Neuronal stem cell (in vitro differentiated cells): ENCODE data around the gene NAB2.

Experiments
- DNase-seq: peaks from one replicate; pipeline ENCODE4 v3.0.0-alpha.2; 2013; ENCODE audit warnings: low spot score
- H2AFZ ChIP-seq: one replicate; pipeline ENCODE4 v1.6.1; 2013; ENCODE audit warnings: mild to moderate bottlenecking, low read length, inconsistent platforms
- H2AK5ac ChIP-seq: 2 replicates; pipeline ENCODE4 v1.6.1; 2013; ENCODE audit warnings: low read depth, mild to moderate bottlenecking, inconsistent platforms, low read length, moderate library complexity, mixed read lengths
- H2BK120ac ChIP-seq: 2 replicates; pipeline ENCODE4 v1.6.1; 2013; ENCODE audit warnings: low read depth, mild to moderate bottlenecking, inconsistent platforms, low read length, moderate library complexity, mixed read lengths
- H2BK12ac ChIP-seq: one replicate; pipeline ENCODE4 v1.6.1; 2013; ENCODE audit warnings: low read length, inconsistent platforms
- H2BK15ac ChIP-seq: 2 replicates; pipeline ENCODE4 v1.6.1; 2013; ENCODE audit warnings: mild to moderate bottlenecking, low read length, inconsistent platforms, mixed read lengths
- H2BK5ac ChIP-seq: one replicate; pipeline ENCODE4 v1.6.1; 2013; ENCODE audit warnings: inconsistent platforms, mild to moderate bottlenecking, low read length, moderate library complexity
- H3K14ac ChIP-seq: one replicate; pipeline ENCODE4 v1.6.1; 2013; ENCODE audit warnings: low read length, inconsistent platforms
- H3K18ac ChIP-seq: 2 replicates; pipeline ENCODE4 v1.6.1; 2013; ENCODE audit warnings: low read length, inconsistent platforms
- H3K23ac ChIP-seq: 2 replicates; pipeline ENCODE4 v1.6.1; 2013; ENCODE audit warnings: low read depth, mild to moderate bottlenecking, mixed read lengths, low read length, inconsistent platforms; ENCODE audit not compliant: poor library complexity
- H3K27ac ChIP-seq: replicated peaks from 3 replicates; pipeline ENCODE4 v1.5.1; 2013; ENCODE audit warnings: low read length, inconsistent platforms
- H3K27me3 ChIP-seq, 3 experiments: 2 replicates each; pipeline ENCODE4 v1.6.1; 2013; ENCODE audit warnings: low read length in 3 of 3, mild to moderate bottlenecking in 2 of 3, inconsistent platforms in 1 of 3, low read depth in 1 of 3, mixed read lengths in 1 of 3, moderate library complexity in 1 of 3; ENCODE audit not compliant: control insufficient read depth in 3 of 3, insufficient read depth in 3 of 3
- H3K36me3 ChIP-seq, 2 donors: replicated peaks in 1 of 2; 2 replicates each; pipeline ENCODE4 v1.6.1; 2013; ENCODE audit warnings: low read length in 2 of 2; ENCODE audit not compliant: control insufficient read depth in 2 of 2, insufficient read depth in 2 of 2
- H3K4ac ChIP-seq: 2 replicates; pipeline ENCODE4 v1.6.1; 2013; ENCODE audit warnings: inconsistent platforms, mild to moderate bottlenecking, low read length, moderate library complexity
- H3K4me1 ChIP-seq, 2 donors: 1 replicate in 1 of 2; 2 replicates in 1 of 2; pipeline ENCODE4 v1.6.1; 2013; ENCODE audit warnings: low read length in 2 of 2, low read depth in 1 of 2; ENCODE audit not compliant: control insufficient read depth in 2 of 2, insufficient read depth in 1 of 2
- H3K4me2 ChIP-seq: one replicate; pipeline ENCODE4 v1.6.1; 2013; ENCODE audit warnings: mild to moderate bottlenecking, low read length, inconsistent platforms; ENCODE audit not compliant: insufficient read depth, poor library complexity, severe bottlenecking
- H3K4me3 ChIP-seq, 2 donors: 2 replicates each; pipeline ENCODE4 v1.5.1; 2013; ENCODE audit warnings: low read length in 2 of 2, mild to moderate bottlenecking in 2 of 2, inconsistent platforms in 1 of 2, moderate library complexity in 1 of 2
- H3K79me1 ChIP-seq: one replicate; pipeline ENCODE4 v1.6.1; 2013; ENCODE audit warnings: low read depth, mild to moderate bottlenecking, inconsistent platforms, low read length, moderate library complexity
- H3K9ac ChIP-seq: one replicate; pipeline ENCODE4 v1.6.1; 2013; ENCODE audit warnings: mild to moderate bottlenecking, low read depth, low read length, inconsistent platforms; ENCODE audit not compliant: poor library complexity
- H3K9me3 ChIP-seq, 2 donors: replicated peaks in 1 of 2; 2 replicates each; pipeline versions ENCODE3 to v1.6.1; 2013; ENCODE audit warnings: low read length in 2 of 2, mild to moderate bottlenecking in 2 of 2, inconsistent platforms in 1 of 2, low read depth in 1 of 2, mixed read lengths in 1 of 2, moderate library complexity in 1 of 2; ENCODE audit not compliant: control insufficient read depth in 2 of 2, insufficient read depth in 1 of 2
- H4K8ac ChIP-seq: one replicate; pipeline ENCODE4 v1.6.1; 2013; ENCODE audit warnings: low read depth, mild to moderate bottlenecking, inconsistent platforms, low read length, moderate library complexity
- H4K91ac ChIP-seq: one replicate; pipeline ENCODE4 v1.6.1; 2013; ENCODE audit warnings: low read length, low read depth, mild to moderate bottlenecking, inconsistent platforms; ENCODE audit not compliant: poor library complexity
- WGBS, 2 donors: extraction: QIAGEN DNeasy Blood & Tissue Kit; methylation state at CpG; one replicate each; pipeline ENCODE4 v1.1.7; 2013; ENCODE audit warnings: missing lambda C conversion rate in 2 of 2, mixed read lengths in 1 of 2; ENCODE audit not compliant: insufficient read length in 2 of 2, insufficient replicate concordance in 1 of 2; ENCODE audit errors: extremely low coverage in 2 of 2; 5-methylcytosine and 5-hydroxymethylcytosine counted together

The NAB2 gene

GRCh38 chr12:57143454-57143853 lies 54.5 kb downstream of the NAB2 start:
- no peak overlapping the region for H2AFZ ChIP-seq
- H4K91ac ChIP-seq: no peak overlapping the region
- no CpG with 5 or more reads among the region's 4 CpGs for WGBS, 2 donors
- no peak overlapping the region for H3K23ac ChIP-seq
- no peak overlapping the region for H3K4me2 ChIP-seq
- no peaks in the 10 kb centered on the region for H3K27me3 ChIP-seq
- no peak for DNase-seq
- no peak overlapping the region for H2AK5ac ChIP-seq
- no peak overlapping the region for H2BK120ac ChIP-seq
- peaks cover 4 to 16% of the 10 kb centered on the region in 2 donors for H3K4me1 ChIP-seq
- no peak overlapping the region for H4K8ac ChIP-seq
- no peak overlapping the region for H3K14ac ChIP-seq
- no peak overlapping the region for H3K9ac ChIP-seq
- H3K4me3 ChIP-seq: no peak overlapping the region
- no peaks in the 10 kb centered on the region for H3K9me3 ChIP-seq
- H3K18ac ChIP-seq: peak overlapping the region; percentile 35
- H2BK15ac ChIP-seq: no peak overlapping the region
- no peak overlapping the region for H3K27ac ChIP-seq
- no peak overlapping the region for H2BK5ac ChIP-seq
- H2BK12ac ChIP-seq: no peak overlapping the region
- H3K4ac ChIP-seq: no peak overlapping the region
- H3K36me3 ChIP-seq: peaks cover 49 to 98% of the 10 kb centered on the region in 2 donors
- peaks cover 6% of the 10 kb centered on the region for H3K79me1 ChIP-seq
